OCI-LY1 (cell line): ENCODE results near the gene GPR148.

Experiments used
- H2AFZ ChIP-seq: fragments of 200-600 bp; sonication (generic), shearing (Covaris generic); 2 replicates; pipeline ENCODE4 v1.6.0; 2014; ENCODE audit warnings: antibody characterized with exemption, mild to moderate bottlenecking, low read length
- H3F3A ChIP-seq: fragments of 200-600 bp; sonication (generic), shearing (Covaris generic); 2 replicates; pipeline ENCODE4 v1.6.0; 2014; ENCODE audit warnings: mild to moderate bottlenecking, antibody characterized with exemption, low read length, moderate library complexity; ENCODE audit not compliant: insufficient read depth
- H3K27ac ChIP-seq: fragments of 200-600 bp; sonication (generic); 2 replicates; pipeline ENCODE4 v1.5.1; 2014; ENCODE audit warnings: low read length, mixed run types, mild to moderate bottlenecking, low read depth; ENCODE audit not compliant: poor library complexity, severe bottlenecking
- H3K27me3 ChIP-seq: fragments of 200-600 bp; sonication (generic); 2 replicates; pipeline ENCODE4 v1.6.0; 2014; ENCODE audit warnings: antibody characterized with exemption, mild to moderate bottlenecking, low read length, moderate library complexity; ENCODE audit not compliant: insufficient read depth
- H3K36me3 ChIP-seq: fragments of 200-600 bp; sonication (generic); 2 replicates; pipeline ENCODE4 v1.6.1; 2014; ENCODE audit warnings: mild to moderate bottlenecking, antibody characterized with exemption, low read length, moderate library complexity, mixed read lengths; ENCODE audit not compliant: insufficient read depth
- H3K4me1 ChIP-seq: fragments of 200-600 bp; sonication (generic); 2 replicates; pipeline ENCODE4 v1.5.1; 2014; ENCODE audit warnings: mild to moderate bottlenecking, low read length, moderate library complexity; ENCODE audit not compliant: insufficient read depth, severe bottlenecking
- H3K4me2 ChIP-seq: fragments of 200-600 bp; sonication (generic), shearing (Covaris generic); 2 replicates; pipeline ENCODE4 v1.6.1; 2014; ENCODE audit warnings: low read length
- H3K4me3 ChIP-seq: fragments of 200-600 bp; sonication (generic); 2 replicates; pipeline ENCODE4 v1.5.1; 2014; ENCODE audit warnings: low read length, low read depth, mild to moderate bottlenecking, mixed read lengths; ENCODE audit not compliant: poor library complexity, severe bottlenecking
- H3K79me2 ChIP-seq: fragments of 200-600 bp; shearing (Covaris generic); 2 replicates; pipeline ENCODE4 v1.6.1; 2016; ENCODE audit warnings: mixed run types, low read length, mixed read lengths; ENCODE audit not compliant: insufficient read depth
- H3K9ac ChIP-seq: fragments of 200-600 bp; sonication (generic), shearing (Covaris generic); 2 replicates; pipeline ENCODE4 v1.6.1; 2014; ENCODE audit warnings: mild to moderate bottlenecking, low read length, mixed read lengths
- H3K9me2 ChIP-seq: fragments of 200-600 bp; sonication (generic), shearing (Covaris generic); 2 replicates; pipeline ENCODE4 v1.6.1; 2014; ENCODE audit warnings: low read depth, mild to moderate bottlenecking, low read length, mixed read lengths
- H3K9me3 ChIP-seq: fragments of 200-600 bp; shearing (Covaris generic); 2 replicates; pipeline ENCODE4 v1.6.1; 2014; ENCODE audit warnings: low read length, mixed read lengths
- H4K20me1 ChIP-seq: fragments of 200-600 bp; sonication (generic), shearing (Covaris generic); 2 replicates; pipeline ENCODE4 v1.6.0; 2016; ENCODE audit warnings: mild to moderate bottlenecking, low read length; ENCODE audit not compliant: insufficient read depth
- EZH2 ChIP-seq: fragments of 200-600 bp; sonication (generic), shearing (Covaris generic); IDR thresholded peaks from 2 replicates; pipeline ENCODE4 v1.8.0; 2017; ENCODE audit warnings: borderline replicate concordance, mixed run types, mild to moderate bottlenecking, antibody characterized with exemption, low read length, moderate library complexity, mixed read lengths
- TF ChIP-seq, protein P1 (sequence below): fragments of 200-600 bp; sonication (generic), shearing (Covaris generic); IDR thresholded peaks from 2 replicates; pipeline ENCODE4 v1.5.1; 2017; ENCODE audit warnings: mild to moderate bottlenecking, antibody characterized with exemption, low read length, moderate library complexity, mixed read lengths

Gene GPR148

GRCh38 chr2:130766711-130767407, 38.0 kb downstream of the GPR148 start:
- H3K9me3 ChIP-seq: no peaks in the 10 kb centered on the region
- H2AFZ ChIP-seq: no peak overlapping the region
- H3K9me2 ChIP-seq: no peaks in the 10 kb centered on the region
- TF ChIP-seq EZH2: no peak
- TF ChIP-seq, protein P1, sequence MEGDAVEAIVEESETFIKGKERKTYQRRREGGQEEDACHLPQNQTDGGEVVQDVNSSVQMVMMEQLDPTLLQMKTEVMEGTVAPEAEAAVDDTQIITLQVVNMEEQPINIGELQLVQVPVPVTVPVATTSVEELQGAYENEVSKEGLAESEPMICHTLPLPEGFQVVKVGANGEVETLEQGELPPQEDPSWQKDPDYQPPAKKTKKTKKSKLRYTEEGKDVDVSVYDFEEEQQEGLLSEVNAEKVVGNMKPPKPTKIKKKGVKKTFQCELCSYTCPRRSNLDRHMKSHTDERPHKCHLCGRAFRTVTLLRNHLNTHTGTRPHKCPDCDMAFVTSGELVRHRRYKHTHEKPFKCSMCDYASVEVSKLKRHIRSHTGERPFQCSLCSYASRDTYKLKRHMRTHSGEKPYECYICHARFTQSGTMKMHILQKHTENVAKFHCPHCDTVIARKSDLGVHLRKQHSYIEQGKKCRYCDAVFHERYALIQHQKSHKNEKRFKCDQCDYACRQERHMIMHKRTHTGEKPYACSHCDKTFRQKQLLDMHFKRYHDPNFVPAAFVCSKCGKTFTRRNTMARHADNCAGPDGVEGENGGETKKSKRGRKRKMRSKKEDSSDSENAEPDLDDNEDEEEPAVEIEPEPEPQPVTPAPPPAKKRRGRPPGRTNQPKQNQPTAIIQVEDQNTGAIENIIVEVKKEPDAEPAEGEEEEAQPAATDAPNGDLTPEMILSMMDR: no peak
- no peaks in the 10 kb centered on the region for H3K79me2 ChIP-seq
- H4K20me1 ChIP-seq: no peaks in the 10 kb centered on the region
- H3F3A ChIP-seq: no peaks in the 10 kb centered on the region
- no peak overlapping the region for H3K27ac ChIP-seq
- H3K27me3 ChIP-seq: no peaks in the 10 kb centered on the region
- H3K4me3 ChIP-seq: no peak overlapping the region
- no peak overlapping the region for H3K9ac ChIP-seq
- H3K4me2 ChIP-seq: no peak overlapping the region
- no peaks in the 10 kb centered on the region for H3K36me3 ChIP-seq
- no peaks in the 10 kb centered on the region for H3K4me1 ChIP-seq

DNA sequence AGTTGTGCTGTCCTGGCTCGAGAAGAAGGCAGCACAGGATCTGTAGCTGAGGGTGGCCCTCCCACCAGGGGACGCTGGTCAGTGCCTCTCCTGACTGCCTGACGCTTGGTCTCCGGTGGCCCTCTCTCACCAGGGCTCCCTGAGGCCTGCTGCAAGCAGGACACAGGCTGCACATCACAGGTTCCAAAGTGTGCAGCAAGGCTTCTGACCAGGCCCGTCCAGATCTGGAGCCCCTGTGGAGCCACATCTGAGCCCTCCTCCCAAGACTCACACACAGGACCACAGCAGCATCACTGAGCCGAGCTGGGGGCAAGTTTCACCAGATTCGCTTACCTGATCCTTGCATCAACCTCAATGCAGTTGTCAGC, 38.5 kb downstream of the GPR148 start:
- H3K27me3 ChIP-seq: no peaks in the 10 kb centered on the region
- no peaks in the 10 kb centered on the region for H4K20me1 ChIP-seq
- H2AFZ ChIP-seq: no peak overlapping the region
- no peaks in the 10 kb centered on the region for H3K9me2 ChIP-seq
- no peaks in the 10 kb centered on the region for H3K9me3 ChIP-seq
- no peaks in the 10 kb centered on the region for H3K4me1 ChIP-seq
- no peak overlapping the region for H3K9ac ChIP-seq
- TF ChIP-seq, protein P1: no peak
- no peak for TF ChIP-seq EZH2
- no peak overlapping the region for H3K4me2 ChIP-seq
- no peaks in the 10 kb centered on the region for H3K79me2 ChIP-seq
- H3K27ac ChIP-seq: no peak overlapping the region
- no peak overlapping the region for H3K4me3 ChIP-seq
- no peaks in the 10 kb centered on the region for H3F3A ChIP-seq
- H3K36me3 ChIP-seq: no peaks in the 10 kb centered on the region

DNA sequence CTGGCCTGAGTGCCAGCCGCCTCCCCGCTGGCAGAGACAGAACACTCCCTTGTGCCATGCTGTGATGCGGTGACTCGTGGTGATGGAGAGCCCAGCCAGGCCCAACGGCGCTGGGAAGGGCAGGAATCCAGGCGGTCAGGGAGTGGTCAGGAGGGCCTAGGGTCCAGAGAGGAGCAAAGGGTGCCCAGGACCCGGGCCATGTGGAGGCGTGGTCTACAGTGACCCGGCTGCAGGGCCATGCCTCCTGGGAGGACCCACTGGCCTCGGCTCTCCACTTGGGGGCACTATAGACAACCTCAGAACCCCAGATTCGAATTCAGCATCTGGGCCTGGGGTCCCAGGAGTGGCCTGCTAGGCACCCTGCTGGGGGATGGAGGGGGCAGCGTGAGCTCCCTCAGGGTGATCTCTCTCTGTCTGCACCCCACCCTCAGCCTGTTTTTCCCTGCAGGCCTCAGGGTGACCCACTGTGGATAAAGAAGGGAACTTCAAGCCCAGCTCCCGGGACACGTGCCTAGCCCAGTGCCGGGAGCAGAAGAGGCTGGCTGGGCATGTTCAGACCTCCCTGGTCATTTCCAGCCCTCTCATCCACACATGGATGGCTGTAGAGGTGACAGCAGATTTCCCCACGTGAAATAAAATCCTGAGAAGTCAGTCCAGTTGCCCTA, 39.5 kb downstream of the GPR148 start:
- no peak overlapping the region for H3K4me2 ChIP-seq
- H3K27ac ChIP-seq: no peak overlapping the region
- TF ChIP-seq EZH2: no peak
- TF ChIP-seq, protein P1: peak; percentile 32; the same call in 1 of the 2 replicates
- 0 out of 2 replicates have a peak, but pooled peaks cover 3% of the 10 kb centered on the region for H3K9me3 ChIP-seq
- no peaks in the 10 kb centered on the region for H3K4me1 ChIP-seq
- no peak overlapping the region for H2AFZ ChIP-seq
- no peaks in the 10 kb centered on the region for H3K79me2 ChIP-seq
- no peaks in the 10 kb centered on the region for H3K36me3 ChIP-seq
- no peaks in the 10 kb centered on the region for H3K27me3 ChIP-seq
- no peaks in the 10 kb centered on the region for H3F3A ChIP-seq
- no peaks in the 10 kb centered on the region for H3K9me2 ChIP-seq
- H3K4me3 ChIP-seq: no peak overlapping the region
- H4K20me1 ChIP-seq: no peaks in the 10 kb centered on the region
- H3K9ac ChIP-seq: no peak overlapping the region
